GM12878 (cell line): ENCODE data around the gene RAB40B. TPM values are rescaled to one million over a fixed set of nuclear protein-coding genes. Genes with fewer than 3 reads are reported as not detected.

Experiments
- ATAC-seq: fragments of 200-7000 bp; cut with Tn5 transposase; 3 replicates; pipeline ENCODE4 v1.9.1; 2020; ENCODE audit warnings: mild to moderate bottlenecking, moderate library complexity
- BruUV-seq: library from RNA; stranded (reverse); fragments of 400-500 nt; replicated peaks from 2 replicates; lab custom pipeline; 2021; lab: Mats Ljungman, UMichigan
- CTCF ChIA-PET: fragments of 300-600 bp; sonication (Branson Sonifier 250); formaldehyde crosslinking; extraction: SDS; loops from one replicate; lab custom pipeline; 2021; ENCODE audit warnings: inconsistent platforms; lab: Yijun Ruan, JAX
- POLR2A ChIA-PET: fragments of 350-600 bp; formaldehyde crosslinking; extraction: SDS; loops from one replicate; lab custom pipeline; 2021; ENCODE audit warnings: inconsistent platforms; lab: Charles Lee
- RAD21 ChIA-PET: fragments of 300-600 bp; sonication (Branson Sonifier 250); formaldehyde crosslinking; loops from one replicate; lab custom pipeline; 2023; ENCODE audit warnings: antibody characterized with exemption; ENCODE audit not compliant: unreplicated experiment; lab: Charles Lee
- SMC1A ChIA-PET: fragments of 300-600 bp; sonication (Branson Sonifier 250); formaldehyde crosslinking; loops from one replicate; lab custom pipeline; 2023; ENCODE audit not compliant: unreplicated experiment, uncharacterized antibody; lab: Charles Lee
- DNase-seq: peaks from one replicate; pipeline ENCODE4 v3.0.0-alpha.2; 2011; ENCODE audit warnings: low read depth, low spot score
- FAIRE-seq: peaks from 3 replicates; lab custom pipeline; 2011; peaks lifted over from hg19 to GRCh38; lab: Jason Lieb, UNC
- H2AFZ ChIP-seq: 2 replicates; pipeline ENCODE4 v1.6.0; 2011; ENCODE audit warnings: low read depth, low read length, control low read depth; ENCODE audit not compliant: control insufficient read depth
- H3K27ac ChIP-seq: 2 replicates; pipeline ENCODE4 v1.5.1; 2011; ENCODE audit warnings: control low read depth; ENCODE audit not compliant: control insufficient read depth, insufficient read depth
- H3K27me3 ChIP-seq, 2 experiments: replicated peaks in 1 of 2; 2 replicates each; pipeline versions ENCODE4 v1.6.0 to v1.6.1; 2011; ENCODE audit warnings: low read length in 1 of 2; ENCODE audit not compliant: control insufficient read depth in 2 of 2, insufficient read depth in 2 of 2
- H3K36me3 ChIP-seq, 2 experiments: 2 replicates each; pipeline ENCODE4 v1.5.1; 2011; ENCODE audit warnings: low read length in 1 of 2; ENCODE audit not compliant: control insufficient read depth in 2 of 2, insufficient read depth in 2 of 2
- H3K4me1 ChIP-seq: 2 replicates; pipeline ENCODE4 v1.6.1; 2011; ENCODE audit warnings: mild to moderate bottlenecking, low read length, moderate library complexity, mixed read lengths; ENCODE audit not compliant: control insufficient read depth, insufficient read depth
- H3K4me2 ChIP-seq: 2 replicates; pipeline ENCODE4 v1.6.0; 2011; ENCODE audit warnings: control low read depth; ENCODE audit not compliant: control insufficient read depth, insufficient read depth
- H3K4me3 ChIP-seq: fragments of 200-600 bp; sonication (generic); 2 replicates; pipeline ENCODE4 v1.5.1; 2016
- H3K79me2 ChIP-seq: 2 replicates; pipeline ENCODE4 v1.6.0; 2011; ENCODE audit warnings: low read length; ENCODE audit not compliant: control insufficient read depth, insufficient read depth
- H3K9ac ChIP-seq: 2 replicates; pipeline ENCODE4 v1.8.0; 2011; ENCODE audit warnings: low read length, control low read depth, mixed read lengths; ENCODE audit not compliant: control insufficient read depth, insufficient read depth
- H3K9me3 ChIP-seq: replicated peaks from 3 replicates; pipeline ENCODE4 v1.5.1; 2011; ENCODE audit warnings: mild to moderate bottlenecking, low read length; ENCODE audit not compliant: control insufficient read depth, insufficient read depth
- H4K20me1 ChIP-seq: 2 replicates; pipeline ENCODE4 v1.6.0; 2011; ENCODE audit not compliant: control insufficient read depth, insufficient read depth
- CEBPB ChIP-seq, 2 experiments: fragments of 150-350 bp in 1 of 2; IDR thresholded peaks; 2 replicates each; pipeline ENCODE4 v1.6.1; 2012 to 2014; ENCODE audit warnings: low read depth in 2 of 2, low read length in 2 of 2, borderline replicate concordance in 1 of 2, inconsistent platforms in 1 of 2
- HCFC1 ChIP-seq: fragments of 150-350 bp; IDR thresholded peaks from 2 replicates; pipeline ENCODE4 v1.6.1; 2014; ENCODE audit warnings: low read length
- IKZF2 ChIP-seq, 2 experiments: fragments of 450-650 bp; IDR thresholded peaks; 2 replicates each; pipeline ENCODE4 v1.6.1; 2017; ENCODE audit warnings: mild to moderate bottlenecking in 2 of 2, moderate library complexity in 2 of 2
- IRF4 ChIP-seq: IDR thresholded peaks from 2 replicates; pipeline ENCODE4 v1.6.1; 2011; ENCODE audit warnings: low read depth, low read length
- LARP7 ChIP-seq: fragments of 450-650 bp; IDR thresholded peaks from 2 replicates; pipeline ENCODE4 v1.6.1; 2017; ENCODE audit warnings: mild to moderate bottlenecking
- NFYA ChIP-seq: IDR thresholded peaks from 2 replicates; pipeline ENCODE4 v1.6.1; 2011; ENCODE audit warnings: low read depth, mild to moderate bottlenecking, low read length, improper control_type of control experiment, borderline replicate concordance
- NR2C2 ChIP-seq: IDR thresholded peaks from 2 replicates; pipeline ENCODE4 v1.6.1; 2011; ENCODE audit warnings: borderline replicate concordance, low read depth; ENCODE audit not compliant: control insufficient read depth, insufficient read length
- NR2F1 ChIP-seq: fragments of 450-650 bp; conservative IDR thresholded peaks from 2 replicates; pipeline ENCODE4 v1.6.1; 2017; ENCODE audit warnings: mild to moderate bottlenecking
- RFX5 ChIP-seq: IDR thresholded peaks from 2 replicates; pipeline ENCODE4 v1.6.1; 2011; ENCODE audit warnings: low read depth, low read length, improper control_type of control experiment
- SKIL ChIP-seq: fragments of 450-650 bp; IDR thresholded peaks from 2 replicates; pipeline ENCODE4 v1.6.1; 2017; ENCODE audit warnings: mild to moderate bottlenecking, low read depth, inconsistent platforms; ENCODE audit not compliant: poor library complexity, severe bottlenecking
- USF2 ChIP-seq: IDR thresholded peaks from 2 replicates; pipeline ENCODE4 v1.6.1; 2011; ENCODE audit warnings: low read depth, low read length, improper control_type of control experiment, borderline replicate concordance
- WRNIP1 ChIP-seq: IDR thresholded peaks from 2 replicates; pipeline ENCODE4 v1.6.1; 2011; ENCODE audit warnings: low read depth, low read length, improper control_type of control experiment, borderline replicate concordance
- ZBED1 ChIP-seq: IDR thresholded peaks from 2 replicates; pipeline ENCODE4 v1.6.1; 2016; ENCODE audit warnings: borderline replicate concordance
- WGBS: methylation state at CpG from one replicate; pipeline ENCODE4 v1.1.6; 2016; ENCODE audit warnings: low lambda C conversion rate; ENCODE audit not compliant: insufficient replicate concordance, insufficient coverage; ENCODE audit errors: missing lambda C conversion rate; 5-methylcytosine and 5-hydroxymethylcytosine counted together
- in situ Hi-C: fragments of 300-500 bp; cut with MboI; formaldehyde crosslinking; loops from 9 replicates; pipeline ENCODE4 v1.14.3; 2018; ENCODE audit warnings: mixed read lengths
- intact Hi-C: fragments of 100-400 bp; cut with micrococcal nuclease; formaldehyde crosslinking; loops from one replicate; pipeline ENCODE4 v1.14.2; 2022; ENCODE audit not compliant: unreplicated experiment
- polyA plus RNA-seq, 11 experiments: library from polyadenylated mRNA; depleted of rRNA in 4 of 11; unstranded in 6 of 11; stranded (reverse) in 5 of 11; fragments of >200 nt; fragmentation: Nextera tagmentation in 4 of 11; fragmentation: Illumina TruSeq in 1 of 11; extraction: Ambion mirVana in 4 of 11; extraction: Trizol in 1 of 11; gene quantifications; 1 replicate in 1 of 11; 2 replicates in 10 of 11; pipeline versions ENCODE4 v1.2.1 to v1.2.3, GENCODE V29; 2011 to 2016; ENCODE audit warnings: inconsistent platforms in 2 of 11, missing spikeins in 2 of 11, low read depth in 1 of 11
- total RNA-seq, 4 experiments: library from RNA; depleted of rRNA in 3 of 4; stranded (reverse); fragments of >200 nt in 3 of 4; fragmentation: Illumina TruSeq in 1 of 4; extraction: Trizol in 1 of 4; gene quantifications; 2 replicates each; pipeline versions ENCODE4 v1.2.1 to v1.2.3, GENCODE V29; 2013 to 2021

Gene RAB40B
- total and polyA plus RNA-seq, 10 of the 15 experiments (the other 5 are each of a cell fraction or from before 2014, with no cell fraction given), result 0.06 to 2.8 (median 1.4) TPM

- no peak for TF ChIP-seq RFX5
- no peak for TF ChIP-seq HCFC1
- TF ChIP-seq SKIL, result no peak
- TF ChIP-seq USF2, result no peak
- TF ChIP-seq NR2F1, result no peak
- TF ChIP-seq NFYA, result no peak
- no peak for TF ChIP-seq IRF4
- TF ChIP-seq ZBED1, result no peak
- TF ChIP-seq WRNIP1, result no peak
- TF ChIP-seq NR2C2, result no peak
- no peak for TF ChIP-seq IKZF2 (IDR thresholded peaks at IDR 0.05)
- TF ChIP-seq LARP7, result no peak
- TF ChIP-seq CEBPB (IDR thresholded peaks at IDR 0.05; ENCODE audit: borderline replicate concordance in 1 of 2, low read depth in 2 of 2, low read length in 2 of 2), result no peak
- ChIA-PET POLR2A (no interaction called here), RAD21 (interaction anchor here (0.7 kb wide), 1 partner anchor 315 kb away, joined by 3 read pairs; no protein-coding TSS in a partner anchor), CTCF (interaction anchor here (0.7 kb wide), 1 partner anchor 102 kb away, joined by 3 read pairs; no protein-coding TSS in a partner anchor), SMC1A (no interaction called here)
- H3K79me2 ChIP-seq, result no peaks in the 10 kb centered on the region
- no peaks in the 10 kb centered on the region for H4K20me1 ChIP-seq
- no peak overlapping the region for H3K4me3 ChIP-seq
- no peak for ATAC-seq
- in situ Hi-C loops (loop anchor here (10.0 kb wide), 1 partner anchor 89 kb away; no protein-coding TSS in a partner anchor), intact Hi-C loops (no loop called here)
- FAIRE-seq, result no peak
- no peak overlapping the region for H3K27ac ChIP-seq
- no peak overlapping the region for H3K4me2 ChIP-seq
- H3K9ac ChIP-seq, result no peak overlapping the region
- no peak for DNase-seq
- BruUV-seq, result no TSS peak
- 54% methylated on average over 12 of the region's 13 CpGs for WGBS
- no peaks in the 10 kb centered on the region for H3K27me3 ChIP-seq
- H2AFZ ChIP-seq, result no peak overlapping the region
- no peaks in the 10 kb centered on the region for H3K36me3 ChIP-seq
- H3K9me3 ChIP-seq, result no peaks in the 10 kb centered on the region
- no peaks in the 10 kb centered on the region for H3K4me1 ChIP-seq
Observed at GRCh38 chr17:82655523-82655922, 43.0 kb downstream of the RAB40B start.
